ENCODE results near the gene RNLS. TPM values are rescaled to one million over a fixed set of nuclear protein-coding genes. Genes with fewer than 3 reads are reported as not detected.

The RNLS gene
- total RNA-seq, 1 experiment from 2014 or later, result not detected

DNA sequence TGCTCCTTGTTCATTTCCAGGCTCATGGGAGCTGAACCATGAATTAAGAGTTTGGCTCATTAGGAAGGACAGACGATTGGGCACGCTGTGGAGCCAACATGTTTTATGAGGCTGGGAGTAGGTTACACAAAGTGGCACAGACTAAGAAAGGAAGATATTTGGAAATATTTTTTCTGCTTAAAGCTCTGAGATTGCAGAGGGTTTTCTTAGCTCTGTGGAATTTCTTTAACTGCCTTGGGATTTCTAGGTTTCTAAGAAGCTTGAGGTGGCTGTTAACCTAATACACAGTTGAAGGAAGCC is 344.6 kb downstream of the RNLS start:
- H4K20me1 ChIP-seq (ENCODE audit: insufficient read depth), result no peaks in the 10 kb centered on the region
- ChIA-PET CTCF (no interaction called here), RAD21 (ENCODE audit: low non-redundant PET in 1 of 2, low total read pairs in 2 of 2, uncharacterized antibody in 2 of 2, unreplicated experiment in 2 of 2) (no interaction called here), POLR2A (no interaction called here)
- TF ChIP-seq ELF1 (IDR thresholded peaks at IDR 0.05; ENCODE audit: borderline replicate concordance, low read depth) (no peak), TCF7L2 (IDR thresholded peaks at IDR 0.05; ENCODE audit: borderline replicate concordance, extremely low read depth, insufficient read depth, insufficient read length) (no peak), ZBTB33 (IDR thresholded peaks at IDR 0.05; ENCODE audit: extremely low read depth, insufficient replicate concordance, low read length) (no peak)
- no peaks in the 10 kb centered on the region for H3K4me1 ChIP-seq (ENCODE audit: control insufficient read depth in 1 of 2, insufficient read depth in 2 of 2, low read length in 2 of 2)
- H3K9ac ChIP-seq (ENCODE audit: low read length), result no peak overlapping the region
- H3K79me2 ChIP-seq (ENCODE audit: insufficient read depth, low read length), result no peaks in the 10 kb centered on the region
- ATAC-seq (no peak), DNase-seq (ENCODE audit: low read depth, low spot score) (no peak)
- no peak overlapping the region for H3K27ac ChIP-seq (ENCODE audit: low read depth, low read length)
- no peak overlapping the region for H3K4me3 ChIP-seq (replicated peaks in 1 of 2; ENCODE audit: low read depth in 1 of 2, low read length in 2 of 2)
- no peaks in the 10 kb centered on the region; the same call in 1 of the 2 replicates for H3K9me2 ChIP-seq (ENCODE audit: insufficient read depth)
- H2AFZ ChIP-seq (ENCODE audit: low read depth, low read length, poor library complexity, severe bottlenecking), result no peak overlapping the region
- BruUV-seq (replicated peaks), result no TSS peak
- H3K9me3 ChIP-seq (ENCODE audit: control insufficient read depth in 1 of 2, insufficient read depth in 1 of 2, low read depth in 1 of 2, low read length in 2 of 2), result no peaks in the 10 kb centered on the region
- no peaks in the 10 kb centered on the region for H3K27me3 ChIP-seq (ENCODE audit: insufficient read depth, low read length)
- intact Hi-C loops (cut with micrococcal nuclease), result no loop called here
- H3K36me3 ChIP-seq (ENCODE audit: control insufficient read depth in 1 of 2, insufficient read depth in 2 of 2, low read length in 2 of 2), result no peaks in the 10 kb centered on the region
- no peak overlapping the region for H3K4me2 ChIP-seq (ENCODE audit: low read length)

GRCh38 chr10:88237896-88238614 is 345.1 kb downstream of the RNLS start:
- no TSS peak for BruUV-seq (replicated peaks)
- intact Hi-C loops (cut with micrococcal nuclease), result no loop called here

More at GRCh38 chr10:88237896-88238614, 345.1 kb downstream of the RNLS start:
- Histone ChIP-seq H3K79me2 (ENCODE audit: insufficient read depth, low read length) (no peaks in the 10 kb centered on the region), H3K27me3 (ENCODE audit: insufficient read depth, low read length) (no peaks in the 10 kb centered on the region), H3K36me3 (ENCODE audit: control insufficient read depth in 1 of 2, insufficient read depth in 2 of 2, low read length in 2 of 2) (no peaks in the 10 kb centered on the region), H2AFZ (ENCODE audit: low read depth, low read length, poor library complexity, severe bottlenecking) (no peak overlapping the region), H3K9ac (ENCODE audit: low read length) (no peak overlapping the region), H3K27ac (ENCODE audit: low read depth, low read length) (no peak overlapping the region), H4K20me1 (ENCODE audit: insufficient read depth) (no peaks in the 10 kb centered on the region), H3K9me3 (ENCODE audit: control insufficient read depth in 1 of 2, insufficient read depth in 1 of 2, low read depth in 1 of 2, low read length in 2 of 2) (no peaks in the 10 kb centered on the region), H3K4me1 (ENCODE audit: control insufficient read depth in 1 of 2, insufficient read depth in 2 of 2, low read length in 2 of 2) (no peaks in the 10 kb centered on the region), H3K4me3 (replicated peaks in 1 of 2; ENCODE audit: low read depth in 1 of 2, low read length in 2 of 2) (no peak overlapping the region), H3K9me2 (ENCODE audit: insufficient read depth) (no peaks in the 10 kb centered on the region; the same call in 1 of the 2 replicates), H3K4me2 (ENCODE audit: low read length) (no peak overlapping the region)
- DNase-seq (ENCODE audit: low read depth, low spot score), result no peak
- RAD21 ChIA-PET (ENCODE audit: low non-redundant PET in 1 of 2, low total read pairs in 2 of 2, uncharacterized antibody in 2 of 2, unreplicated experiment in 2 of 2), result no interaction called here
- no peak for ATAC-seq
- no peak for TF ChIP-seq ZFX (IDR thresholded peaks at IDR 0.05)
- TF ChIP-seq JUND (IDR thresholded peaks at IDR 0.05), result no peak
- POLR2A ChIA-PET, result no interaction called here
- CTCF ChIA-PET, result no interaction called here

Measured in HCT116 (cell line).